Measurements from ENCODE around the gene CDH16. TPM values are rescaled to one million over a fixed set of nuclear protein-coding genes. Genes with fewer than 3 reads are reported as not detected.
A peak's percentile ranks its signal among the peaks of the same experiment; 100 is the strongest.

CDH16 gene
- total RNA-seq, 8 experiments from 2014 or later = 0.04 to 0.24 (median 0.09) TPM; not detected in 4

- peak; percentile 64 to 93 (median 89) for ATAC-seq (replicated peaks in 6 of 8)
- peaks cover 18% of the 10 kb centered on the region in 2 donors for H3K4me1 ChIP-seq (replicated peaks in 1 of 2)
- in situ Hi-C loops (cut with MboI; ENCODE audit: low pct_unique_long_range_greater_than_20kb in 2 of 9, low sequenced_read_pairs in 9 of 9, unreplicated experiment in 9 of 9) = loop anchor here in 1 of 9 experiments (25.0 kb wide), 1 partner anchor 478 kb away; the partner anchor contains the start of gene ZDHHC1
- 0 to 2% (median 0%) methylated on average over 1 to 20 of the region's 76 CpGs; no CpG with 5 or more reads in 7 of the 10 experiments for WGBS, 10 experiments
- peak within 1 kb of the TSS; percentile 81 to 89 for H3K27ac ChIP-seq
- H3K4me3 ChIP-seq = peak within 1 kb of the TSS; percentile 79 to 99 (median 92)
Measured at GRCh38 chr16:66934138-66934838, 15.6 kb upstream of the CDH16 start, which contains the start of gene CIAO2B. Gene CIAO2B, minus strand, starts transcription at chr16:66934402. Its CDS starts 38 bp downstream, at chr16:66934364.

- H3K4me3 ChIP-seq = peak overlapping the region; percentile 79 to 99 (median 92)
- H3K4me1 ChIP-seq (replicated peaks in 1 of 2) = peaks cover 18% of the 10 kb centered on the region in 2 donors
- WGBS, 10 experiments = 0 to 40% (median 4%) methylated on average over 1 to 5 of the region's 12 CpGs; no CpG with 5 or more reads in 5 of the 10 experiments
- peak overlapping the region; percentile 81 to 89 for H3K27ac ChIP-seq
- in situ Hi-C loops (cut with MboI; ENCODE audit: low pct_unique_long_range_greater_than_20kb in 2 of 9, low sequenced_read_pairs in 9 of 9, unreplicated experiment in 9 of 9) = loop anchor here in 1 of 9 experiments (25.0 kb wide), 1 partner anchor 479 kb away; the partner anchor contains the start of gene ZDHHC1
- ATAC-seq (replicated peaks in 6 of 8) = no peak
Measured at GRCh38 chr16:66933776-66934137, 15.1 kb upstream of the CDH16 start.

GRCh38 chr16:66932076-66932475 lies 13.4 kb upstream of the CDH16 start:
- ATAC-seq (replicated peaks in 6 of 8) = no peak
- Histone ChIP-seq H3K4me1 (replicated peaks in 1 of 2) (peaks cover 18 to 22% of the 10 kb centered on the region in 2 donors), H3K27ac (no peak overlapping the region), H3K4me3 (no peak overlapping the region)
- WGBS, 10 experiments = 20 to 100% (median 92%) methylated on average over 1 to 3 of the region's 4 CpGs; no CpG with 5 or more reads in 4 of the 10 experiments
- in situ Hi-C loops (cut with MboI; ENCODE audit: low pct_unique_long_range_greater_than_20kb in 2 of 9, low sequenced_read_pairs in 9 of 9, unreplicated experiment in 9 of 9) = loop anchor here in 1 of 9 experiments (25.0 kb wide), 1 partner anchor 480 kb away; the partner anchor contains the start of gene ZDHHC1

- Histone ChIP-seq H3K4me1 (replicated peaks in 1 of 2) (peaks cover 19 to 25% of the 10 kb centered on the region in 2 donors), H3K4me3 (no peak overlapping the region), H3K27ac (no peak overlapping the region)
- no peak for ATAC-seq (replicated peaks in 6 of 8)
- in situ Hi-C loops (cut with MboI; ENCODE audit: low pct_unique_long_range_greater_than_20kb in 2 of 9, low sequenced_read_pairs in 9 of 9, unreplicated experiment in 9 of 9) = loop anchor here in 1 of 9 experiments (25.0 kb wide), 1 partner anchor 481 kb away; the partner anchor contains the start of gene ZDHHC1
- WGBS, 10 experiments = 94 to 100% (median 100%) methylated on average over 1 to 2 of the region's 2 CpGs; no CpG with 5 or more reads in 5 of the 10 experiments
Measured at GRCh38 chr16:66931665-66932064, 13.0 kb upstream of the CDH16 start.

GRCh38 chr16:66930189-66930588 lies 11.5 kb upstream of the CDH16 start:
- no peak for ATAC-seq (replicated peaks in 6 of 8)
- Histone ChIP-seq H3K27ac (no peak overlapping the region), H3K4me3 (no peak overlapping the region), H3K4me1 (replicated peaks in 1 of 2) (peaks cover 19 to 24% of the 10 kb centered on the region in 2 donors)
- WGBS, 10 experiments = 60 to 100% (median 75%) methylated on average over 1 to 4 of the region's 4 CpGs; no CpG with 5 or more reads in 4 of the 10 experiments
- in situ Hi-C loops (cut with MboI; ENCODE audit: low pct_unique_long_range_greater_than_20kb in 2 of 9, low sequenced_read_pairs in 9 of 9, unreplicated experiment in 9 of 9) = loop anchor here in 1 of 9 experiments (25.0 kb wide), 1 partner anchor 482 kb away; the partner anchor contains the start of gene ZDHHC1

GRCh38 chr16:66928702-66929388 lies 10.2 kb upstream of the CDH16 start:
- 37 to 86% (median 72%) methylated on average over 1 to 7 of the region's 10 CpGs; no CpG with 5 or more reads in 3 of the 10 experiments for WGBS, 10 experiments
- ATAC-seq (replicated peaks in 6 of 8) = peak in 2 of 8 experiments; percentile 0 to 6
- in situ Hi-C loops (cut with MboI; ENCODE audit: low pct_unique_long_range_greater_than_20kb in 2 of 9, low sequenced_read_pairs in 9 of 9, unreplicated experiment in 9 of 9) = loop anchor here in 1 of 9 experiments (25.0 kb wide), 1 partner anchor 483 kb away; the partner anchor contains the start of gene ZDHHC1
- Histone ChIP-seq H3K27ac (no peak overlapping the region), H3K4me1 (replicated peaks in 1 of 2) (peaks cover 19 to 28% of the 10 kb centered on the region in 2 donors), H3K4me3 (no peak overlapping the region)

- Histone ChIP-seq H3K27ac (no peak overlapping the region), H3K4me3 (no peak overlapping the region), H3K4me1 (replicated peaks in 1 of 2) (peaks cover 14 to 28% of the 10 kb centered on the region in 2 donors)
- WGBS, 10 experiments = 94 to 100% (median 100%) methylated on average over 1 to 3 of the region's 8 CpGs; no CpG with 5 or more reads in 7 of the 10 experiments
- no peak for ATAC-seq (replicated peaks in 6 of 8)
- in situ Hi-C loops (cut with MboI; ENCODE audit: low pct_unique_long_range_greater_than_20kb in 2 of 9, low sequenced_read_pairs in 9 of 9, unreplicated experiment in 9 of 9) = loop anchor here in 1 of 9 experiments (25.0 kb wide), 1 partner anchor 484 kb away; the partner anchor contains the start of gene ZDHHC1
Measured at GRCh38 chr16:66927918-66928649, 9.4 kb upstream of the CDH16 start.

- in situ Hi-C loops (cut with MboI; ENCODE audit: low pct_unique_long_range_greater_than_20kb in 2 of 9, low sequenced_read_pairs in 9 of 9, unreplicated experiment in 9 of 9) = loop anchor here in 1 of 9 experiments (25.0 kb wide), 1 partner anchor 485 kb away; the partner anchor contains the start of gene ZDHHC1
- H3K4me1 ChIP-seq (replicated peaks in 1 of 2) = peaks cover 12 to 31% of the 10 kb centered on the region in 2 donors
- no peak overlapping the region for H3K4me3 ChIP-seq
- H3K27ac ChIP-seq = no peak overlapping the region
- WGBS, 10 experiments = 20% methylated on average over 1 of the region's 3 CpGs; no CpG with 5 or more reads in 9 of the 10 experiments
- peak in 5 of 8 experiments; percentile 10 to 55 (median 33) for ATAC-seq (replicated peaks in 6 of 8)
Measured at GRCh38 chr16:66926961-66927436, 8.3 kb upstream of the CDH16 start.

GRCh38 chr16:66926171-66926947 lies 7.7 kb upstream of the CDH16 start:
- H3K4me3 ChIP-seq = no peak overlapping the region
- peak in 3 of 8 experiments; percentile 10 to 33 (median 18) for ATAC-seq (replicated peaks in 6 of 8)
- H3K4me1 ChIP-seq (replicated peaks in 1 of 2) = peaks cover 12 to 31% of the 10 kb centered on the region in 2 donors
- no peak overlapping the region for H3K27ac ChIP-seq
- in situ Hi-C loops (cut with MboI; ENCODE audit: low pct_unique_long_range_greater_than_20kb in 2 of 9, low sequenced_read_pairs in 9 of 9, unreplicated experiment in 9 of 9) = loop anchor here in 1 of 9 experiments (25.0 kb wide), 1 partner anchor 486 kb away; the partner anchor contains the start of gene ZDHHC1
- 17 to 80% methylated on average over 1 of the region's 5 CpGs; no CpG with 5 or more reads in 8 of the 10 experiments for WGBS, 10 experiments

- no peak within 1 kb of the TSS for H3K27ac ChIP-seq
- peaks cover 12 to 31% of the 10 kb centered on the region in 2 donors for H3K4me1 ChIP-seq (replicated peaks in 1 of 2)
- ATAC-seq (replicated peaks in 6 of 8) = peak; percentile 15 to 62 (median 45)
- WGBS, 10 experiments = 0 to 9% methylated on average over 1 to 4 of the region's 42 CpGs; no CpG with 5 or more reads in 8 of the 10 experiments
- peak within 1 kb of the TSS in 4 of 5 donors; percentile 6 to 24 (median 16) for H3K4me3 ChIP-seq
- in situ Hi-C loops (cut with MboI; ENCODE audit: low pct_unique_long_range_greater_than_20kb in 2 of 9, low sequenced_read_pairs in 9 of 9, unreplicated experiment in 9 of 9) = loop anchor here in 1 of 9 experiments (25.0 kb wide), 1 partner anchor 487 kb away; the partner anchor contains the start of gene ZDHHC1
Measured at GRCh38 chr16:66925322-66925840, 6.7 kb upstream of the CDH16 start, which contains the start of gene RRAD. Gene RRAD, minus strand, starts transcription at chr16:66925535. Its CDS starts 356 bp downstream, at chr16:66925179.
